Large intestine (tissue), 3 donors: Measurements from ENCODE around the gene DCLK2. TPM values are rescaled to one million over a fixed set of nuclear protein-coding genes. Genes with fewer than 3 reads are reported as not detected.
"Not testable (repeated sequence)": the region's sequence is repeated elsewhere in the genome, so short reads cannot be mapped to it uniquely, and the experiment has no call there.

Source experiments
- DNase-seq, 2 donors: peaks; one replicate each; pipeline versions ENCODE4 v3.0.0 to v3.0.0-alpha.2; 2013
- H3K27ac ChIP-seq: one replicate; pipeline ENCODE4 v1.5.1; 2013; ENCODE audit warnings: low read length
- H3K27me3 ChIP-seq: 2 replicates; pipeline ENCODE4 v1.6.1; 2013; ENCODE audit warnings: low read length; ENCODE audit not compliant: control insufficient read depth, insufficient read depth
- H3K36me3 ChIP-seq: 2 replicates; pipeline ENCODE4 v1.6.1; 2013; ENCODE audit warnings: low read length; ENCODE audit not compliant: control insufficient read depth, insufficient read depth
- H3K4me1 ChIP-seq: one replicate; pipeline ENCODE4 v1.6.1; 2013; ENCODE audit warnings: low read length; ENCODE audit not compliant: control insufficient read depth, insufficient read depth
- H3K4me3 ChIP-seq: one replicate; pipeline ENCODE4 v1.5.1; 2013; ENCODE audit warnings: low read length
- H3K9me3 ChIP-seq: one replicate; pipeline ENCODE4 v1.6.1; 2013; ENCODE audit warnings: mild to moderate bottlenecking, low read depth, low read length, moderate library complexity; ENCODE audit not compliant: control insufficient read depth
- WGBS: methylation state at CpG from one replicate; pipeline ENCODE4 v1.1.5; 2013; ENCODE audit warnings: low lambda C conversion rate; ENCODE audit not compliant: insufficient coverage; 5-methylcytosine and 5-hydroxymethylcytosine counted together
- polyA plus RNA-seq: library from polyadenylated mRNA; unstranded; fragments of 120-200 nt; gene quantifications from one replicate; pipeline ENCODE4 v1.2.1, GENCODE V29; 2013

DCLK2 gene
- polyA plus RNA-seq, 1 donor: 7.1 TPM

GRCh38 chr4:150197256-150197655, 119.0 kb downstream of the DCLK2 start:
- not testable (repeated sequence) for H3K4me3 ChIP-seq, DNase-seq, H3K4me1 ChIP-seq, H3K36me3 ChIP-seq, H3K27ac ChIP-seq, H3K27me3 ChIP-seq, H3K9me3 ChIP-seq
- WGBS: no CpG with 5 or more reads among the region's 4 CpGs

GRCh38 chr4:150199056-150199455, 120.8 kb downstream of the DCLK2 start:
- 90% methylated on average over 2 of the region's 2 CpGs for WGBS
- H3K36me3 ChIP-seq: no peaks in the 10 kb centered on the region
- no peak overlapping the region for H3K4me3 ChIP-seq
- no peaks in the 10 kb centered on the region for H3K9me3 ChIP-seq
- H3K27ac ChIP-seq: no peak overlapping the region
- H3K4me1 ChIP-seq: no peaks in the 10 kb centered on the region
- no peaks in the 10 kb centered on the region for H3K27me3 ChIP-seq
- no peak for DNase-seq

- no CpG with 5 or more reads among the region's 1 CpG for WGBS
- no peak for DNase-seq
- Histone ChIP-seq H3K4me1 (no peaks in the 10 kb centered on the region), H3K36me3 (no peaks in the 10 kb centered on the region), H3K27ac (no peak overlapping the region), H3K9me3 (no peaks in the 10 kb centered on the region), H3K4me3 (no peak overlapping the region), H3K27me3 (no peaks in the 10 kb centered on the region)
These were observed 126.8 kb downstream of the DCLK2 start for GRCh38 chr4:150205016-150205415.

- no peaks in the 10 kb centered on the region for H3K9me3 ChIP-seq
- H3K27ac ChIP-seq: no peak overlapping the region
- WGBS: no CpG with 5 or more reads among the region's 2 CpGs
- no peak for DNase-seq
- no peaks in the 10 kb centered on the region for H3K27me3 ChIP-seq
- H3K4me3 ChIP-seq: no peak overlapping the region
- no peaks in the 10 kb centered on the region for H3K36me3 ChIP-seq
- no peaks in the 10 kb centered on the region for H3K4me1 ChIP-seq
These were observed 128.0 kb downstream of the DCLK2 start for GRCh38 chr4:150206265-150206664.

GRCh38 chr4:150206954-150207353, 128.7 kb downstream of the DCLK2 start:
- DNase-seq: no peak
- no peaks in the 10 kb centered on the region for H3K4me1 ChIP-seq
- H3K9me3 ChIP-seq: no peaks in the 10 kb centered on the region
- 80% methylated on average over 2 of the region's 4 CpGs for WGBS
- no peak overlapping the region for H3K4me3 ChIP-seq
- H3K27ac ChIP-seq: no peak overlapping the region
- no peaks in the 10 kb centered on the region for H3K27me3 ChIP-seq
- no peaks in the 10 kb centered on the region for H3K36me3 ChIP-seq

GRCh38 chr4:150207871-150208270, 129.6 kb downstream of the DCLK2 start:
- Histone ChIP-seq H3K4me3 (no peak overlapping the region), H3K27me3 (no peaks in the 10 kb centered on the region), H3K9me3 (no peaks in the 10 kb centered on the region), H3K4me1 (no peaks in the 10 kb centered on the region), H3K27ac (no peak overlapping the region), H3K36me3 (no peaks in the 10 kb centered on the region)
- no peak for DNase-seq
- no CpG with 5 or more reads among the region's 2 CpGs for WGBS

- no peaks in the 10 kb centered on the region for H3K9me3 ChIP-seq
- no peak overlapping the region for H3K4me3 ChIP-seq
- no peaks in the 10 kb centered on the region for H3K27me3 ChIP-seq
- H3K36me3 ChIP-seq: no peaks in the 10 kb centered on the region
- no peaks in the 10 kb centered on the region for H3K4me1 ChIP-seq
- DNase-seq: no peak
- WGBS: 94% methylated on average over 3 of the region's 6 CpGs
- no peak overlapping the region for H3K27ac ChIP-seq
These were observed 131.0 kb downstream of the DCLK2 start for GRCh38 chr4:150209140-150209829.

GRCh38 chr4:150211016-150211415, 132.8 kb downstream of the DCLK2 start:
- no peak overlapping the region for H3K27ac ChIP-seq
- H3K36me3 ChIP-seq: no peaks in the 10 kb centered on the region
- H3K4me3 ChIP-seq: no peak overlapping the region
- DNase-seq: no peak
- 100% methylated on average over 1 of the region's 6 CpGs for WGBS
- no peaks in the 10 kb centered on the region for H3K27me3 ChIP-seq
- H3K9me3 ChIP-seq: no peaks in the 10 kb centered on the region
- no peaks in the 10 kb centered on the region for H3K4me1 ChIP-seq

- WGBS: 60% methylated on average over 1 of the region's 4 CpGs
- Histone ChIP-seq H3K9me3 (no peaks in the 10 kb centered on the region), H3K27ac (no peak overlapping the region), H3K4me1 (no peaks in the 10 kb centered on the region), H3K4me3 (no peak overlapping the region), H3K36me3 (no peaks in the 10 kb centered on the region), H3K27me3 (no peaks in the 10 kb centered on the region)
- DNase-seq: no peak
These were observed 133.7 kb downstream of the DCLK2 start for GRCh38 chr4:150211799-150212445.

- H3K4me1 ChIP-seq: no peaks in the 10 kb centered on the region
- no peak overlapping the region for H3K27ac ChIP-seq
- no peak for DNase-seq
- H3K4me3 ChIP-seq: no peak overlapping the region
- H3K9me3 ChIP-seq: no peaks in the 10 kb centered on the region
- no peaks in the 10 kb centered on the region for H3K27me3 ChIP-seq
- H3K36me3 ChIP-seq: no peaks in the 10 kb centered on the region
These were observed 134.2 kb downstream of the DCLK2 start for GRCh38 chr4:150212485-150212884.

- Histone ChIP-seq H3K9me3 (no peaks in the 10 kb centered on the region), H3K4me3 (no peak overlapping the region), H3K27me3 (no peaks in the 10 kb centered on the region), H3K4me1 (no peaks in the 10 kb centered on the region), H3K27ac (no peak overlapping the region), H3K36me3 (no peaks in the 10 kb centered on the region)
- no peak for DNase-seq
- no CpG with 5 or more reads among the region's 2 CpGs for WGBS
These were observed 134.7 kb downstream of the DCLK2 start for GRCh38 chr4:150212927-150213326.
